SK-N-SH (cell line): ENCODE results near the gene TRMU.

Experiments used
- EP300 ChIP-seq, 2 experiments: IDR thresholded peaks; 2 replicates each; pipeline versions ENCODE4 v1.4.0 to v1.6.1; 2012; ENCODE audit warnings: borderline replicate concordance in 1 of 2, low read depth in 1 of 2, low read length in 1 of 2
- EZH2phosphoT487 ChIP-seq: fragments of 200-600 bp; sonication (generic); IDR thresholded peaks from 2 replicates; pipeline ENCODE4 v1.6.1; 2017; ENCODE audit warnings: low read depth, mixed run types, mild to moderate bottlenecking, antibody characterized with exemption, moderate library complexity, borderline replicate concordance
- FOSL2 ChIP-seq: IDR thresholded peaks from 2 replicates; pipeline ENCODE4 v1.4.0; 2012; ENCODE audit warnings: low read depth, mild to moderate bottlenecking, moderate library complexity, borderline replicate concordance
- FOXM1 ChIP-seq: IDR thresholded peaks from 2 replicates; pipeline ENCODE4 v1.4.0; 2012; ENCODE audit warnings: low read depth, mild to moderate bottlenecking
- MXI1 ChIP-seq: IDR thresholded peaks from 2 replicates; pipeline ENCODE4 v1.6.1; 2012; ENCODE audit warnings: mild to moderate bottlenecking, low read depth, low read length, improper control_type of control experiment
- POLR2AphosphoS5 ChIP-seq: IDR thresholded peaks from 2 replicates; pipeline ENCODE4 v1.6.1; 2012; ENCODE audit warnings: low read depth, low read length
- RXRA ChIP-seq: IDR thresholded peaks from 2 replicates; pipeline ENCODE4 v1.4.0; 2012; ENCODE audit warnings: low read depth, mild to moderate bottlenecking, borderline replicate concordance
- SIN3A ChIP-seq: IDR thresholded peaks from 2 replicates; pipeline ENCODE4 v1.6.1; 2012; ENCODE audit warnings: low read depth, mild to moderate bottlenecking, low read length, moderate library complexity, borderline replicate concordance
- SMC3 ChIP-seq: IDR thresholded peaks from 2 replicates; pipeline ENCODE4 v1.6.1; 2012; ENCODE audit warnings: low read depth, low read length, improper control_type of control experiment
- TAF1 ChIP-seq: IDR thresholded peaks from 2 replicates; pipeline ENCODE4 v1.6.1; 2012; ENCODE audit warnings: low read depth, mild to moderate bottlenecking, low read length, moderate library complexity, borderline replicate concordance
- TF ChIP-seq, protein P1 (sequence below): fragments of 200-600 bp; sonication (generic); IDR thresholded peaks from 2 replicates; pipeline ENCODE4 v1.6.1; 2017; ENCODE audit warnings: antibody characterized with exemption, mild to moderate bottlenecking, moderate library complexity
- TF ChIP-seq, protein P2 (sequence below): IDR thresholded peaks from 2 replicates; pipeline ENCODE4; 2012
- TF ChIP-seq, protein P3 (sequence below): fragments of 150-350 bp; IDR thresholded peaks from 2 replicates; pipeline ENCODE4 v1.6.1; 2016; ENCODE audit warnings: mild to moderate bottlenecking, low read depth, low read length

DNA sequence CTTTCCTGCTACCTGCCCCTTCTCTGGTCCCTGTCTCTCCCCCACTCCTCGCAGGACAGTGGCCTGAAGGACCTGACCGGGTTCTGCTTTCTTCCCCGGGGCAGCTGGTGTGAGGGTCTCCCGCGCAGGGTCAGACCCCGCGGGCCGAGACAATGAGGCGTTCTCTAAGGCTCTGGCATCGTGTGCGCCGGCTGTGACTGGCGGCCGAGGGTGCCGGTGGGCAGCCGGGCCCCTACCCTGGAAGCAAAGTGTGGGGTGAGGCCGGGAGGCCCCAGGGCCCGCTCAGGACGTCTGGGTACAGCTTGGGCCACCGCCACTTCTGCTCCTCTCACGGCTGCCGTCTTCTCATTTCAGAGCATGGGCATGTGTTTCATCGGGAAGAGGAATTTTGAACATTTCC lies 16.3 kb downstream of the TRMU start:
- TF ChIP-seq EZH2phosphoT487 (no peak), MXI1 (no peak), TAF1 (no peak), FOXM1 (no peak), POLR2AphosphoS5 (no peak), EP300 (IDR thresholded peaks at IDR 0.05; ENCODE audit: borderline replicate concordance in 1 of 2, low read depth in 1 of 2, low read length in 1 of 2) (no peak), FOSL2 (no peak), RXRA (no peak), SIN3A (no peak), SMC3 (no peak)
- TF ChIP-seq, protein P1, sequence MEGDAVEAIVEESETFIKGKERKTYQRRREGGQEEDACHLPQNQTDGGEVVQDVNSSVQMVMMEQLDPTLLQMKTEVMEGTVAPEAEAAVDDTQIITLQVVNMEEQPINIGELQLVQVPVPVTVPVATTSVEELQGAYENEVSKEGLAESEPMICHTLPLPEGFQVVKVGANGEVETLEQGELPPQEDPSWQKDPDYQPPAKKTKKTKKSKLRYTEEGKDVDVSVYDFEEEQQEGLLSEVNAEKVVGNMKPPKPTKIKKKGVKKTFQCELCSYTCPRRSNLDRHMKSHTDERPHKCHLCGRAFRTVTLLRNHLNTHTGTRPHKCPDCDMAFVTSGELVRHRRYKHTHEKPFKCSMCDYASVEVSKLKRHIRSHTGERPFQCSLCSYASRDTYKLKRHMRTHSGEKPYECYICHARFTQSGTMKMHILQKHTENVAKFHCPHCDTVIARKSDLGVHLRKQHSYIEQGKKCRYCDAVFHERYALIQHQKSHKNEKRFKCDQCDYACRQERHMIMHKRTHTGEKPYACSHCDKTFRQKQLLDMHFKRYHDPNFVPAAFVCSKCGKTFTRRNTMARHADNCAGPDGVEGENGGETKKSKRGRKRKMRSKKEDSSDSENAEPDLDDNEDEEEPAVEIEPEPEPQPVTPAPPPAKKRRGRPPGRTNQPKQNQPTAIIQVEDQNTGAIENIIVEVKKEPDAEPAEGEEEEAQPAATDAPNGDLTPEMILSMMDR: no peak
- TF ChIP-seq, protein P2, sequence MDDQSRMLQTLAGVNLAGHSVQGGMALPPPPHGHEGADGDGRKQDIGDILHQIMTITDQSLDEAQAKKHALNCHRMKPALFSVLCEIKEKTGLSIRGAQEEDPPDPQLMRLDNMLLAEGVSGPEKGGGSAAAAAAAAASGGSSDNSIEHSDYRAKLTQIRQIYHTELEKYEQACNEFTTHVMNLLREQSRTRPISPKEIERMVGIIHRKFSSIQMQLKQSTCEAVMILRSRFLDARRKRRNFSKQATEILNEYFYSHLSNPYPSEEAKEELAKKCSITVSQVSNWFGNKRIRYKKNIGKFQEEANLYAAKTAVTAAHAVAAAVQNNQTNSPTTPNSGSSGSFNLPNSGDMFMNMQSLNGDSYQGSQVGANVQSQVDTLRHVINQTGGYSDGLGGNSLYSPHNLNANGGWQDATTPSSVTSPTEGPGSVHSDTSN: no peak
- TF ChIP-seq, protein P3, sequence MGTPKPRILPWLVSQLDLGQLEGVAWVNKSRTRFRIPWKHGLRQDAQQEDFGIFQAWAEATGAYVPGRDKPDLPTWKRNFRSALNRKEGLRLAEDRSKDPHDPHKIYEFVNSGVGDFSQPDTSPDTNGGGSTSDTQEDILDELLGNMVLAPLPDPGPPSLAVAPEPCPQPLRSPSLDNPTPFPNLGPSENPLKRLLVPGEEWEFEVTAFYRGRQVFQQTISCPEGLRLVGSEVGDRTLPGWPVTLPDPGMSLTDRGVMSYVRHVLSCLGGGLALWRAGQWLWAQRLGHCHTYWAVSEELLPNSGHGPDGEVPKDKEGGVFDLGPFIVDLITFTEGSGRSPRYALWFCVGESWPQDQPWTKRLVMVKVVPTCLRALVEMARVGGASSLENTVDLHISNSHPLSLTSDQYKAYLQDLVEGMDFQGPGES: no peak
